Measurements from ENCODE around the gene RIMKLB. TPM values are rescaled to one million over a fixed set of nuclear protein-coding genes. Genes with fewer than 3 reads are reported as not detected.

Gene RIMKLB
- total RNA-seq, 2 experiments from 2014 or later = 1.1 to 2.1 TPM

DNA sequence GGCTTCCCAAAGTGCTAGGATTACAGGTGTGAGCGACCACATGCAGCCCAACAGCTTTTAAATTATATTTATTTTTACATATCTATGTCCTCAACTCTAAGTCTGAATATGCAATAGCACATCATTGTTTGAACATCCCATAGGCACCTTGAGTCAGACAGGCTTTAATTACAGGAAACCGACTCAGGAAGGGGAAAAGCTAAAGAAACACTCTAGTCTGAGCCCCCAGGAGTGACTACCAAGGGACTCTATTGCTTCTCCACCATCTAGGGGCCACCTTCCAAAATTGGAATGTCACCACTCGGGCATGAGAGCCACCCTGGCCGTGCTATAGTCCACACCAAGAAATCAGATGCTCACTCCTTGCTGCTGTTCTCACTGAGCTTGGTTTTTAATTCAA lies 21.1 kb upstream of the RIMKLB start:
- H3K4me3 Mint-ChIP-seq = no peak overlapping the region
- no peaks in the 10 kb centered on the region for H3K4me1 Mint-ChIP-seq
- H3K9me3 Mint-ChIP-seq (ENCODE audit: low read depth) = no peaks in the 10 kb centered on the region
- H3K27me3 Mint-ChIP-seq = peaks cover 10% of the 10 kb centered on the region
- no peak for ATAC-seq
- CTCF ChIA-PET = interaction anchor here (1.0 to 2.3 kb wide), 6 partner anchors 8 to 373 kb away, joined by 3 to 10 read pairs (median 5); no protein-coding TSS in a partner anchor
- H3K36me3 Mint-ChIP-seq = peaks cover 1% of the 10 kb centered on the region
- DNase-seq = no peak
- no peak overlapping the region for H3K27ac Mint-ChIP-seq

DNA sequence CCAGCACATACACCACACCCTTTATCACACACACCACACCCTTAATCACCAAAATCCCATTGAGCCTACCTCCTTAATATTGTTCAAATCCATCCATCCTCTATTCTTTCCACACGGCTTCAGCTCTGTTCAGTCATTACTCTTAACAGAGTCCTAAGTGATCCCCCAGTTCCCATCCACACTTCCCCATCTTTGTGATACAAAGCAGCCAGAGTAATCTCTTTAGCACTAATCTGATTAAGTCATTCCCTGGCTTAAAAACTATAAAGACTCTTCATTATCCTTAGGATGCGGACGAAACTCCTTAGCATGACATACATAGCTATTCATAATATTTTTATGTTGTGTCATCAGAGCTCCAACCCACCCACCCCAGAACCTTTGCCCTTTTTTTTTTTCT lies 20.4 kb upstream of the RIMKLB start:
- Mint-ChIP-seq H3K4me1 (no peaks in the 10 kb centered on the region), H3K27me3 (peaks cover 15% of the 10 kb centered on the region), H3K4me3 (no peak overlapping the region), H3K27ac (no peak overlapping the region), H3K9me3 (ENCODE audit: low read depth) (no peaks in the 10 kb centered on the region), H3K36me3 (peaks cover 1% of the 10 kb centered on the region)
- ATAC-seq (no peak), DNase-seq (no peak)
- CTCF ChIA-PET = interaction anchor here (1.4 to 2.3 kb wide), 4 partner anchors 20 to 372 kb away, joined by 5 to 10 read pairs (median 7); no protein-coding TSS in a partner anchor

GRCh38 chr12:8678661-8679111 lies 19.1 kb upstream of the RIMKLB start:
- H3K4me1 Mint-ChIP-seq = no peaks in the 10 kb centered on the region
- peaks cover 1% of the 10 kb centered on the region for H3K36me3 Mint-ChIP-seq
- CTCF ChIA-PET = interaction anchor here (0.8 to 2.3 kb wide), 6 partner anchors 134 to 371 kb away, joined by 3 to 10 read pairs (median 4); no protein-coding TSS in a partner anchor
- H3K27me3 Mint-ChIP-seq = peaks cover 18% of the 10 kb centered on the region
- no peaks in the 10 kb centered on the region for H3K9me3 Mint-ChIP-seq (ENCODE audit: low read depth)
- no peak overlapping the region for H3K4me3 Mint-ChIP-seq
- H3K27ac Mint-ChIP-seq = no peak overlapping the region
- ATAC-seq = no peak
- DNase-seq = no peak

- no peak for DNase-seq
- H3K4me3 Mint-ChIP-seq = no peak overlapping the region
- H3K9me3 Mint-ChIP-seq (ENCODE audit: low read depth) = no peaks in the 10 kb centered on the region
- H3K27me3 Mint-ChIP-seq = peaks cover 16% of the 10 kb centered on the region
- H3K4me1 Mint-ChIP-seq = no peaks in the 10 kb centered on the region
- CTCF ChIA-PET = interaction anchor here (1.4 to 3.4 kb wide), 3 partner anchors 16 to 369 kb away, joined by 4 to 19 read pairs (median 7); no protein-coding TSS in a partner anchor
- no peak overlapping the region for H3K27ac Mint-ChIP-seq
- H3K36me3 Mint-ChIP-seq = no peaks in the 10 kb centered on the region
- ATAC-seq = no peak
These were observed 17.3 kb upstream of the RIMKLB start for GRCh38 chr12:8680533-8680932.

GRCh38 chr12:8681129-8681884 lies 16.5 kb upstream of the RIMKLB start:
- Mint-ChIP-seq H3K27ac (no peak overlapping the region), H3K9me3 (ENCODE audit: low read depth) (no peaks in the 10 kb centered on the region), H3K27me3 (peaks cover 16% of the 10 kb centered on the region), H3K4me1 (no peaks in the 10 kb centered on the region), H3K4me3 (no peak overlapping the region), H3K36me3 (no peaks in the 10 kb centered on the region)
- CTCF ChIA-PET = interaction anchor here (0.7 to 3.4 kb wide), 5 partner anchors 8 to 368 kb away, joined by 3 to 19 read pairs (median 5); no protein-coding TSS in a partner anchor
- no peak for DNase-seq
- no peak for ATAC-seq

- Mint-ChIP-seq H3K9me3 (ENCODE audit: low read depth) (no peaks in the 10 kb centered on the region), H3K4me3 (no peak overlapping the region), H3K27ac (no peak overlapping the region), H3K27me3 (peaks cover 25% of the 10 kb centered on the region), H3K36me3 (no peaks in the 10 kb centered on the region), H3K4me1 (no peaks in the 10 kb centered on the region)
- ATAC-seq (no peak), DNase-seq (no peak)
- CTCF ChIA-PET = interaction anchor here (0.9 to 1.8 kb wide), 5 partner anchors 9 to 364 kb away, joined by 3 to 7 read pairs (median 3); no protein-coding TSS in a partner anchor
These were observed 12.7 kb upstream of the RIMKLB start for GRCh38 chr12:8685051-8685450.

GRCh38 chr12:8687846-8688601 lies 9.8 kb upstream of the RIMKLB start:
- Mint-ChIP-seq H3K27me3 (peaks cover 36% of the 10 kb centered on the region), H3K36me3 (no peaks in the 10 kb centered on the region), H3K27ac (no peak overlapping the region), H3K4me3 (no peak overlapping the region), H3K4me1 (no peaks in the 10 kb centered on the region), H3K9me3 (ENCODE audit: low read depth) (no peaks in the 10 kb centered on the region)
- no peak for ATAC-seq
- CTCF ChIA-PET = interaction anchor here (0.7 to 2.2 kb wide), 2 partner anchors 361 to 1100 kb away, joined by 3 to 7 read pairs; no protein-coding TSS in a partner anchor
- DNase-seq = no peak

DNA sequence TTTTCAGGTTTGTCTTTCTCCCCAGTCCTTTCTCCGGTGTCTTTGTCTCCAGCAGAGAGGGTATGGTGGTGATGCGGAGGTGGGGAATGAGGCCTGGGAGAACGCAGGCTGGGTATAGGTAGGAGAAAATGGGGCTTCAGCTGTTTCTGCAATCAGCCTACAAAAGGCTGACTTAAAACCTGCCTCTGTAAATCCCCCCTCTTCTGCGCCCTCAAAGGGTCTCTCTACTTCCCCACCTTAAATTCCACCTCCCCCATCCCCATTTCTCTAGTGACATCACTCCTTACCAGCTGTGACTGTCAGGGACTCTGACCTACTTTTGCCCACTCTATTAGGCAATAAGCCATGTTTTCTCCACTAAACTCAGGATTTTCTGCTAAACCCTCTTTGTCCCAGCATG lies 8.1 kb upstream of the RIMKLB start:
- Mint-ChIP-seq H3K4me3 (no peak overlapping the region), H3K27me3 (peaks cover 39% of the 10 kb centered on the region), H3K4me1 (no peaks in the 10 kb centered on the region), H3K36me3 (no peaks in the 10 kb centered on the region), H3K9me3 (ENCODE audit: low read depth) (no peaks in the 10 kb centered on the region), H3K27ac (no peak overlapping the region)
- CTCF ChIA-PET = no interaction called here
- ATAC-seq (no peak), DNase-seq (no peak)

DNA sequence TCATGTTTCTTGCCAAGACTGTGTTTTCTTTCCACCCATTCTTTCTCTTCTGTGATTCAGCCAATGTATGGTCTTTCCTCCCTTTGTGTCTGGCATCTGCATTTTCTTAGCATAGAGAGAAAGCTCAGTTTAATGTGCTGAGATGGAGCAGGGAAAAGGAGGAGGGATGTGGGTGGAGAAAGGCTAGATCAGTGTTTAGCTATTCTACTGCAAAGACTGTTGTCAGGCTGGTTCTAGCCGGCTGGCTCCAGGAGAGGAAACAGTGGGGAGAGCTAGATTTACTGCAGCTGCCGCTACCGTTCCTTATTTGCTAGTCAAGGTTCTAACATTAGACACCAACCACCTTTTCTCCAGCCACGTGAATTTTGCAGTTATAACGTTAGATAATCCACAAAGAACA lies 5.2 kb upstream of the RIMKLB start:
- Mint-ChIP-seq H3K4me3 (no peak overlapping the region), H3K27ac (no peak overlapping the region), H3K4me1 (peaks cover 3% of the 10 kb centered on the region), H3K36me3 (no peaks in the 10 kb centered on the region), H3K27me3 (peaks cover 56% of the 10 kb centered on the region), H3K9me3 (ENCODE audit: low read depth) (no peaks in the 10 kb centered on the region)
- no peak for ATAC-seq
- no peak for DNase-seq
- CTCF ChIA-PET = no interaction called here

- H3K4me3 Mint-ChIP-seq = no peak overlapping the region
- ATAC-seq = no peak
- H3K9me3 Mint-ChIP-seq (ENCODE audit: low read depth) = no peaks in the 10 kb centered on the region
- DNase-seq = no peak
- peaks cover 59% of the 10 kb centered on the region for H3K27me3 Mint-ChIP-seq
- H3K27ac Mint-ChIP-seq = no peak overlapping the region
- peaks cover 12% of the 10 kb centered on the region for H3K4me1 Mint-ChIP-seq
- CTCF ChIA-PET = interaction anchor here (0.7 to 1.4 kb wide), 2 partner anchors 196 to 1348 kb away, joined by 3 read pairs; no protein-coding TSS in a partner anchor
- H3K36me3 Mint-ChIP-seq = no peaks in the 10 kb centered on the region
These were observed 2.7 kb upstream of the RIMKLB start for GRCh38 chr12:8695116-8695515.

DNA sequence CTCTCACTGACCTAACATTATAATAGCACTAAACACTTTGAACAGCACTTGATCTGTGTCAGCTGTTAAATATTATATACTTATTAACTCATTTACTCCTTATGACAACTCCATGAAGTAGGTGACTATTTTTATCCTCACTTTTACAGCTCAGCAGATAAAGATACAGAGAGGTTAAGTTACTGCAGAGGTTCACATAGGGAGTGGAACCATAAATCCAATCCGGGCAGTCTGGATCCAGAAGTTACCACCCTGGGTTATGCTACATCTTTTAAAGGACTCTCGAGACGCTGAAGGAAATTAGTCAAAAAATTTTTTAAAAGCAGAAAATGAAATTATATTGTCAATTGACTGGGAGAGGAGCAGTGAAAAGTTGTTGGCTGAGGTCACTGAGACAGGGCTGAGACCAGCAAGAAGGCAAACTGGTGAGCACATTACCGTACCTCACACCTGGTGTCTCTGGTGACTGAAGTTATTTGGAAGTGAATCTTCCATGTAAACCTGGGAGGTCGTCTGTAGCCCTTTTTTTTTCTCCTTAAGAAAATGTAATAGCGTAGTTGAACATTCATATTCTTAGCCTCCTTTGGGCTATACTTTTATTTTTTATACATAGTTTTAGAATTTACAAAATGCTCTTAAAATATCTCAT lies 1.2 kb upstream of the RIMKLB start:
- H3K4me3 Mint-ChIP-seq = peak overlapping the region; percentile 83
- no peaks in the 10 kb centered on the region for H3K9me3 Mint-ChIP-seq (ENCODE audit: low read depth)
- peaks cover 12% of the 10 kb centered on the region for H3K4me1 Mint-ChIP-seq
- no peak for ATAC-seq
- H3K27ac Mint-ChIP-seq = no peak overlapping the region
- no peaks in the 10 kb centered on the region for H3K36me3 Mint-ChIP-seq
- CTCF ChIA-PET = no interaction called here
- DNase-seq = no peak
- peaks cover 59% of the 10 kb centered on the region for H3K27me3 Mint-ChIP-seq

GRCh38 chr12:8697120-8697475 lies 693 bp upstream of the RIMKLB start:
- CTCF ChIA-PET = no interaction called here
- no peak overlapping the region for H3K27ac Mint-ChIP-seq

More at GRCh38 chr12:8697120-8697475, 693 bp upstream of the RIMKLB start:
- DNase-seq (no peak), ATAC-seq (peak; percentile 16)
- peaks cover 12% of the 10 kb centered on the region for H3K4me1 Mint-ChIP-seq
- H3K4me3 Mint-ChIP-seq = peak overlapping the region; percentile 83
- H3K36me3 Mint-ChIP-seq = no peaks in the 10 kb centered on the region
- no peaks in the 10 kb centered on the region for H3K9me3 Mint-ChIP-seq (ENCODE audit: low read depth)
- H3K27me3 Mint-ChIP-seq = peaks cover 53% of the 10 kb centered on the region
